Panc1 (cell line): ENCODE data around the gene CHMP1A. TPM values are rescaled to one million over a fixed set of nuclear protein-coding genes. Genes with fewer than 3 reads are reported as not detected.
"Not testable (repeated sequence)": the region's sequence is repeated elsewhere in the genome, so short reads cannot be mapped to it uniquely, and the experiment has no call there.

Source experiments
- ATAC-seq: fragments of 200-7000 bp; cut with Tn5 transposase; 2 replicates; pipeline ENCODE4 v1.9.1; 2020; ENCODE audit warnings: mild to moderate bottlenecking, moderate library complexity
- BruUV-seq: library from RNA; stranded (reverse); fragments of 400-500 nt; replicated peaks from 2 replicates; lab custom pipeline; 2021; lab: Mats Ljungman, UMichigan
- CTCF ChIA-PET: fragments of 300-600 bp; sonication (Branson Sonifier 250); formaldehyde crosslinking; loops from one replicate; lab custom pipeline; 2022; ENCODE audit warnings: antibody characterized with exemption; lab: Charles Lee
- POLR2A ChIA-PET: fragments of 300-600 bp; sonication (Branson Sonifier 250); formaldehyde crosslinking; loops from one replicate; lab custom pipeline; 2022; ENCODE audit warnings: antibody characterized with exemption; lab: Charles Lee
- DNase-seq: peaks from one replicate; pipeline ENCODE4 v3.0.0-alpha.2; 2010; ENCODE audit warnings: low read depth, low spot score
- H3K27ac ChIP-seq: 2 replicates; pipeline ENCODE4 v1.5.1; 2011; ENCODE audit warnings: mild to moderate bottlenecking, low read length, inconsistent platforms
- H3K27me3 ChIP-seq: fragments of 200-500 bp; sonication (Bioruptor generic); 2 replicates; pipeline ENCODE4 v1.6.0; 2014; ENCODE audit warnings: low read length, inconsistent platforms; ENCODE audit not compliant: control insufficient read depth, insufficient read depth
- H3K36me3 ChIP-seq: fragments of 200-500 bp; sonication (Bioruptor generic); 2 replicates; pipeline ENCODE4 v1.5.1; 2014; ENCODE audit warnings: inconsistent platforms, mild to moderate bottlenecking, low read length, moderate library complexity; ENCODE audit not compliant: control insufficient read depth, insufficient read depth
- H3K4me1 ChIP-seq: 2 replicates; pipeline ENCODE4 v1.5.1; 2011; ENCODE audit warnings: inconsistent platforms, mild to moderate bottlenecking, low read length, moderate library complexity; ENCODE audit not compliant: control insufficient read depth, insufficient read depth
- H3K4me3 ChIP-seq, 2 experiments: 2 replicates each; pipeline ENCODE4 v1.5.1; 2011 to 2012; ENCODE audit warnings: low read depth in 2 of 2, low read length in 2 of 2, mild to moderate bottlenecking in 2 of 2, inconsistent platforms in 1 of 2, moderate library complexity in 1 of 2
- H3K9me3 ChIP-seq: fragments of 200-500 bp; sonication (Bioruptor generic); 2 replicates; pipeline ENCODE4 v1.5.1; 2014; ENCODE audit warnings: low read depth, mild to moderate bottlenecking, inconsistent platforms, low read length, moderate library complexity; ENCODE audit not compliant: control insufficient read depth, insufficient read depth
- CTCF ChIP-seq: fragments of 450-650 bp; IDR thresholded peaks from 2 replicates; pipeline ENCODE4 v1.5.1; 2017; ENCODE audit warnings: mild to moderate bottlenecking
- REST ChIP-seq, 2 experiments: IDR thresholded peaks; 2 replicates each; pipeline ENCODE4 v1.6.1; 2011 to 2012; ENCODE audit warnings: low read depth in 2 of 2, control low read depth in 1 of 2, low read length in 1 of 2, mild to moderate bottlenecking in 1 of 2, moderate library complexity in 1 of 2; ENCODE audit not compliant: insufficient read depth in 1 of 2
- SIN3A ChIP-seq: IDR thresholded peaks from 2 replicates; pipeline ENCODE4 v1.6.1; 2012; ENCODE audit warnings: low read depth, mild to moderate bottlenecking, low read length, moderate library complexity, borderline replicate concordance; ENCODE audit not compliant: insufficient read depth
- in situ Hi-C: cut with HindIII; loops from 2 replicates; pipeline ENCODE4 v1.10.0; 2016; ENCODE audit warnings: low sequenced_read_pairs, low pct_unique_long_range_greater_than_20kb
- intact Hi-C: fragments of 100-400 bp; cut with micrococcal nuclease; formaldehyde crosslinking; loops from one replicate; pipeline ENCODE4 v1.10.0; 2022; ENCODE audit not compliant: unreplicated experiment
- total RNA-seq: library from RNA; stranded (reverse); gene quantifications from one replicate; pipeline ENCODE4 v1.2.1, GENCODE V29; 2021; ENCODE audit not compliant: unreplicated experiment

Gene CHMP1A
- total RNA-seq, 1 experiment from 2014 or later, result 98.0 TPM

- intact Hi-C loops, result no loop called here
These were observed 42.7 kb upstream of the CHMP1A start for GRCh38 chr16:89700100-89700648.

GRCh38 chr16:89699629-89700099, 42.2 kb upstream of the CHMP1A start:
- Histone ChIP-seq H3K27ac (peak overlapping the region; percentile 72; the same call in 1 of the 2 replicates), H3K4me3 (peak overlapping the region; percentile 38 to 58)
- H3K9me3 ChIP-seq, DNase-seq, H3K27me3 ChIP-seq, in situ Hi-C loops, intact Hi-C loops, H3K4me1 ChIP-seq, POLR2A ChIA-PET, BruUV-seq, H3K36me3 ChIP-seq: not testable (repeated sequence)
- CTCF ChIA-PET, result interaction anchor here (0.5 kb wide), 1 partner anchor 43 kb away, joined by 8 read pairs; no protein-coding TSS in a partner anchor
- ATAC-seq, result peak; percentile 2

More at GRCh38 chr16:89700100-89700648, 42.7 kb upstream of the CHMP1A start:
- ATAC-seq, result peak; percentile 75
- CTCF ChIA-PET, result interaction anchor here (0.5 kb wide), 1 partner anchor 43 kb away, joined by 8 read pairs; no protein-coding TSS in a partner anchor
- in situ Hi-C loops, result no loop called here
- peak overlapping the region; percentile 58 to 63 for H3K4me3 ChIP-seq
- POLR2A ChIA-PET, result no interaction called here
- no peaks in the 10 kb centered on the region; the same call in 1 of the 2 replicates for H3K36me3 ChIP-seq
- TF ChIP-seq REST (IDR thresholded peaks at IDR 0.05; ENCODE audit: insufficient read depth in 1 of 2, low read depth in 2 of 2, low read length in 1 of 2), result no peak
- TF ChIP-seq CTCF, result peak; percentile 85
- TF ChIP-seq SIN3A, result 0 out of 2 replicates have a peak, but pooled peaks have one; percentile 45
- DNase-seq, result peak; percentile 73
- H3K27ac ChIP-seq, result peak overlapping the region; percentile 72
- H3K9me3 ChIP-seq, result no peaks in the 10 kb centered on the region
- H3K27me3 ChIP-seq, result no peaks in the 10 kb centered on the region
- BruUV-seq, result no TSS peak
- peaks cover 4% of the 10 kb centered on the region; the same call in 1 of the 2 replicates for H3K4me1 ChIP-seq

DNA sequence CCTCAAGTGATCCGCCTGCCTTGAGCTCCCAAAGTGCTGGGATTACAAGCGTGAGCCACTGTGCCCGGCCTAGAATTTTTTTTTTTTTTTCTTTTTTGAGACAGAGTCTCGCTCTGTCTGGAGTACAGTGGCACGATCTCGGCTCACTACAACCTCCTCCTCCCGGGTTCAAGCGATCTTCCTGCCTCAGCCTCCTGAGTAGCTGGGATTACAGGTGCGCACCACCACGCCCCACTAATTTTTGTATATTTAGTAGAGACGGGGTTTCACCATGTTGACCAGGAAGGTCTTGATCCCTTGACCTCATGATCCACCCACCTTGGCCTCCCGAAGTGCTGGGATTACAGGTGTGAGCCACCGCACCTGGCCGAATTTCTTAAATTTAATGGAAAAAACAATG, 41.2 kb upstream of the CHMP1A start:
- ATAC-seq, CTCF ChIA-PET, H3K36me3 ChIP-seq, BruUV-seq, H3K27me3 ChIP-seq, H3K9me3 ChIP-seq, H3K4me1 ChIP-seq, intact Hi-C loops, H3K4me3 ChIP-seq, H3K27ac ChIP-seq, POLR2A ChIA-PET, in situ Hi-C loops, DNase-seq: not testable (repeated sequence)
